ENCODE measurements around the gene HRCT1.

GRCh38 chr9:35858458-35858857 lies 47.5 kb upstream of the HRCT1 start:
- TF ChIP-seq, protein P1, sequence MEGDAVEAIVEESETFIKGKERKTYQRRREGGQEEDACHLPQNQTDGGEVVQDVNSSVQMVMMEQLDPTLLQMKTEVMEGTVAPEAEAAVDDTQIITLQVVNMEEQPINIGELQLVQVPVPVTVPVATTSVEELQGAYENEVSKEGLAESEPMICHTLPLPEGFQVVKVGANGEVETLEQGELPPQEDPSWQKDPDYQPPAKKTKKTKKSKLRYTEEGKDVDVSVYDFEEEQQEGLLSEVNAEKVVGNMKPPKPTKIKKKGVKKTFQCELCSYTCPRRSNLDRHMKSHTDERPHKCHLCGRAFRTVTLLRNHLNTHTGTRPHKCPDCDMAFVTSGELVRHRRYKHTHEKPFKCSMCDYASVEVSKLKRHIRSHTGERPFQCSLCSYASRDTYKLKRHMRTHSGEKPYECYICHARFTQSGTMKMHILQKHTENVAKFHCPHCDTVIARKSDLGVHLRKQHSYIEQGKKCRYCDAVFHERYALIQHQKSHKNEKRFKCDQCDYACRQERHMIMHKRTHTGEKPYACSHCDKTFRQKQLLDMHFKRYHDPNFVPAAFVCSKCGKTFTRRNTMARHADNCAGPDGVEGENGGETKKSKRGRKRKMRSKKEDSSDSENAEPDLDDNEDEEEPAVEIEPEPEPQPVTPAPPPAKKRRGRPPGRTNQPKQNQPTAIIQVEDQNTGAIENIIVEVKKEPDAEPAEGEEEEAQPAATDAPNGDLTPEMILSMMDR (IDR thresholded peaks at IDR 0.05): no peak
- TF ChIP-seq POLR2A (IDR thresholded peaks at IDR 0.05): no peak

All from testis (tissue), 2 donors.